Liver (tissue), 9 donors: Measurements from ENCODE around the gene CSNK1D. TPM values are rescaled to one million over a fixed set of nuclear protein-coding genes. Genes with fewer than 3 reads are reported as not detected.
A peak's percentile ranks its signal among the peaks of the same experiment; 100 is the strongest.

Experiments
- DNase-seq: peaks from one replicate; pipeline ENCODE4 v3.0.0-alpha.2; 2017; ENCODE audit warnings: low spot score
- H3K27ac ChIP-seq, 2 donors: one replicate each; pipeline ENCODE4 v1.7.0; 2013; ENCODE audit warnings: inconsistent platforms in 2 of 2, low read length in 2 of 2, control low read depth in 1 of 2, low read depth in 1 of 2, mild to moderate bottlenecking in 1 of 2
- H3K27me3 ChIP-seq, 4 donors: one replicate each; pipeline versions ENCODE4 v1.6.1 to v1.7.0; 2013; ENCODE audit warnings: low read length in 3 of 4, inconsistent platforms in 1 of 4, mild to moderate bottlenecking in 1 of 4, moderate library complexity in 1 of 4; ENCODE audit not compliant: control insufficient read depth in 4 of 4, insufficient read depth in 4 of 4
- H3K36me3 ChIP-seq, 4 donors: one replicate each; pipeline versions ENCODE4 v1.6.1 to v1.7.0; 2013; ENCODE audit warnings: low read length in 3 of 4, mild to moderate bottlenecking in 3 of 4, low read depth in 1 of 4, moderate library complexity in 1 of 4; ENCODE audit not compliant: control insufficient read depth in 4 of 4, insufficient read depth in 3 of 4
- H3K4me1 ChIP-seq, 4 donors: one replicate each; pipeline versions ENCODE4 v1.6.1 to v1.7.0; 2013; ENCODE audit warnings: low read length in 3 of 4, mild to moderate bottlenecking in 3 of 4, moderate library complexity in 1 of 4; ENCODE audit not compliant: control insufficient read depth in 4 of 4, insufficient read depth in 4 of 4
- H3K4me3 ChIP-seq, 3 donors: one replicate each; pipeline versions ENCODE4 v1.6.1 to v1.7.0; 2013; ENCODE audit warnings: low read length in 3 of 3, control low read depth in 1 of 3, low read depth in 1 of 3, mild to moderate bottlenecking in 1 of 3
- H3K9ac ChIP-seq, 2 donors: one replicate each; pipeline ENCODE4 v1.7.0; 2013; ENCODE audit warnings: low read length in 2 of 2, mild to moderate bottlenecking in 2 of 2, moderate library complexity in 2 of 2, control low read depth in 1 of 2, low read depth in 1 of 2
- H3K9me3 ChIP-seq, 4 donors: one replicate each; pipeline versions ENCODE4 v1.6.1 to v1.7.0; 2013; ENCODE audit warnings: low read length in 3 of 4; ENCODE audit not compliant: control insufficient read depth in 4 of 4
- ATF3 ChIP-seq: IDR thresholded peaks from 2 replicates; pipeline ENCODE4 v1.6.1; 2016; ENCODE audit warnings: antibody characterized with exemption
- CTCF ChIP-seq: fragments of 150-350 bp; IDR thresholded peaks from 2 replicates; pipeline ENCODE4 v1.5.1; 2017; ENCODE audit warnings: improper control_type of control experiment, low read depth, low read length; ENCODE audit not compliant: missing input control
- EGR1 ChIP-seq, 2 donors: IDR thresholded peaks; 2 replicates each; pipeline ENCODE4 v1.6.1; 2016 to 2018; ENCODE audit warnings: antibody characterized with exemption in 2 of 2, low read depth in 2 of 2
- FOXA1 ChIP-seq: IDR thresholded peaks from 2 replicates; pipeline ENCODE4 v1.6.1; 2016; ENCODE audit warnings: antibody characterized with exemption
- FOXA2 ChIP-seq: IDR thresholded peaks from 2 replicates; pipeline ENCODE4 v1.6.1; 2016; ENCODE audit warnings: antibody characterized with exemption
- GABPA ChIP-seq, 2 donors: IDR thresholded peaks in 1 of 2; conservative IDR thresholded peaks in 1 of 2; 2 replicates each; pipeline ENCODE4 v1.6.1; 2016; ENCODE audit warnings: antibody characterized with exemption in 2 of 2, mild to moderate bottlenecking in 1 of 2, moderate library complexity in 1 of 2
- HNF4A ChIP-seq, 2 donors: conservative IDR thresholded peaks; 2 replicates each; pipeline ENCODE4 v1.6.1; 2016; ENCODE audit warnings: antibody characterized with exemption in 2 of 2, mild to moderate bottlenecking in 2 of 2
- HNF4G ChIP-seq: IDR thresholded peaks from 2 replicates; pipeline ENCODE4 v1.6.1; 2016; ENCODE audit warnings: antibody characterized with exemption
- JUND ChIP-seq, 2 donors: IDR thresholded peaks; 2 replicates each; pipeline ENCODE4 v1.6.1; 2016; ENCODE audit warnings: antibody characterized with exemption in 2 of 2
- NR2F2 ChIP-seq: IDR thresholded peaks from 2 replicates; pipeline ENCODE4 v1.6.1; 2016; ENCODE audit warnings: antibody characterized with exemption
- RAD21 ChIP-seq, 2 donors: IDR thresholded peaks; 2 replicates each; pipeline ENCODE4 v1.6.1; 2016; ENCODE audit warnings: antibody characterized with exemption in 2 of 2, mild to moderate bottlenecking in 2 of 2
- RXRA ChIP-seq, 2 donors: IDR thresholded peaks; 2 replicates each; pipeline ENCODE4 v1.6.1; 2017 to 2018; ENCODE audit warnings: antibody characterized with exemption in 2 of 2, mild to moderate bottlenecking in 1 of 2
- SP1 ChIP-seq: IDR thresholded peaks from 2 replicates; pipeline ENCODE4 v1.6.1; 2018; ENCODE audit warnings: antibody characterized with exemption, mild to moderate bottlenecking
- TAF1 ChIP-seq: conservative IDR thresholded peaks from 2 replicates; pipeline ENCODE4 v1.6.1; 2016; ENCODE audit warnings: antibody characterized with exemption, mild to moderate bottlenecking
- YY1 ChIP-seq: IDR thresholded peaks from 2 replicates; pipeline ENCODE4 v1.6.1; 2016; ENCODE audit warnings: antibody characterized with exemption, mild to moderate bottlenecking
- ZBTB33 ChIP-seq: IDR thresholded peaks from 2 replicates; pipeline ENCODE4 v1.6.1; 2016; ENCODE audit warnings: antibody characterized with exemption
- WGBS: extraction: QIAGEN DNeasy Blood & Tissue Kit; methylation state at CpG from one replicate; pipeline ENCODE4 v1.1.7; 2013; 5-methylcytosine and 5-hydroxymethylcytosine counted together
- polyA plus RNA-seq, 2 donors: library from polyadenylated mRNA; stranded (reverse) in 1 of 2; unstranded in 1 of 2; fragments of 200-250 nt in 1 of 2; fragments of >200 nt in 1 of 2; fragmentation: Nextera tagmentation in 1 of 2; extraction: Ambion mirVana in 1 of 2; gene quantifications; one replicate each; pipeline versions ENCODE4 v1.2.1 to v1.2.3, GENCODE V29; 2013 to 2015
- total RNA-seq, 2 donors: library from RNA; depleted of rRNA; stranded (reverse); fragments of >200 nt; gene quantifications; one replicate each; pipeline ENCODE4 v1.2.3, GENCODE V29; 2014
- donor health status: healthy.
- donor health status: healthy.
- donor health status: healthy.
- donor health status: healthy.
- donor health status: healthy.

Gene CSNK1D
- total and polyA plus RNA-seq, 4 donors: 22.0 to 49.0 (median 34.2) TPM

GRCh38 chr17:82296511-82297279 is 23.2 kb upstream of the CSNK1D start:
- H3K9ac ChIP-seq: peak overlapping the region; percentile 1 to 29
- WGBS: 69% methylated on average over 7 of the region's 7 CpGs
- no peaks in the 10 kb centered on the region for H3K27me3 ChIP-seq
- no peak for TF ChIP-seq JUND (IDR thresholded peaks at IDR 0.05)
- TF ChIP-seq RAD21 (IDR thresholded peaks at IDR 0.05): no peak
- no peak for TF ChIP-seq NR2F2
- no peak for TF ChIP-seq SP1
- no peak for TF ChIP-seq EGR1 (IDR thresholded peaks at IDR 0.05; ENCODE audit: low read depth in 2 of 2)
- no peak for TF ChIP-seq HNF4A (conservative IDR thresholded peaks at IDR 0.05)
- TF ChIP-seq GABPA (IDR thresholded peaks at IDR 0.05 in 1 of 2, conservative IDR thresholded peaks at IDR 0.05 in 1 of 2): no peak
- TF ChIP-seq RXRA (IDR thresholded peaks at IDR 0.05): no peak
- no peak for TF ChIP-seq FOXA1
- no peak for TF ChIP-seq ZBTB33
- DNase-seq: no peak
- no peaks in the 10 kb centered on the region for H3K36me3 ChIP-seq
- peaks cover 8 to 45% (median 32%) of the 10 kb centered on the region in 4 donors for H3K4me1 ChIP-seq
- peak overlapping the region; percentile 73 to 90 for H3K27ac ChIP-seq
- no peaks in the 10 kb centered on the region for H3K9me3 ChIP-seq
- no peak overlapping the region for H3K4me3 ChIP-seq

GRCh38 chr17:82295472-82295814 is 21.9 kb upstream of the CSNK1D start:
- TF ChIP-seq RXRA (IDR thresholded peaks at IDR 0.05): no peak
- no peak for TF ChIP-seq TAF1
- TF ChIP-seq NR2F2: peak; percentile 35
- H3K27ac ChIP-seq: peak overlapping the region; percentile 74
- DNase-seq: no peak
- no peaks in the 10 kb centered on the region for H3K27me3 ChIP-seq
- whole genome bisulfite sequencing: 35% methylated on average over 4 of the region's 4 CpGs
- H3K4me3 ChIP-seq: no peak overlapping the region
- no peaks in the 10 kb centered on the region for H3K36me3 ChIP-seq
- peaks cover 6 to 46% (median 32%) of the 10 kb centered on the region in 4 donors for H3K4me1 ChIP-seq
- H3K9ac ChIP-seq: peak overlapping the region in 1 of 2 donors; percentile 42
- H3K9me3 ChIP-seq: no peaks in the 10 kb centered on the region

- H3K27ac ChIP-seq: peak overlapping the region; percentile 75 to 78
- no peaks in the 10 kb centered on the region for H3K9me3 ChIP-seq
- H3K4me3 ChIP-seq: no peak overlapping the region
- DNase-seq: no peak
- H3K27me3 ChIP-seq: no peaks in the 10 kb centered on the region
- WGBS: 85% methylated on average over 15 of the region's 15 CpGs
- TF ChIP-seq HNF4A (conservative IDR thresholded peaks at IDR 0.05): no peak
- TF ChIP-seq SP1: no peak
- TF ChIP-seq FOXA2: no peak
- TF ChIP-seq HNF4G: no peak
- TF ChIP-seq RXRA (IDR thresholded peaks at IDR 0.05): no peak
- no peak for TF ChIP-seq TAF1
- TF ChIP-seq CTCF: no peak
- no peak for TF ChIP-seq ATF3
- no peak for TF ChIP-seq YY1
- TF ChIP-seq EGR1 (IDR thresholded peaks at IDR 0.05; ENCODE audit: low read depth in 2 of 2): no peak
- no peak overlapping the region for H3K9ac ChIP-seq
- H3K4me1 ChIP-seq: peaks cover 6 to 46% (median 32%) of the 10 kb centered on the region in 4 donors
- no peaks in the 10 kb centered on the region for H3K36me3 ChIP-seq
These were observed 20.7 kb upstream of the CSNK1D start for GRCh38 chr17:82294064-82294773.
